ENCODE data around the gene SPARC. TPM values are rescaled to one million over a fixed set of nuclear protein-coding genes. Genes with fewer than 3 reads are reported as not detected.

Gene SPARC
- total RNA-seq, 1 experiment from 2014 or later: 320 TPM

DNA sequence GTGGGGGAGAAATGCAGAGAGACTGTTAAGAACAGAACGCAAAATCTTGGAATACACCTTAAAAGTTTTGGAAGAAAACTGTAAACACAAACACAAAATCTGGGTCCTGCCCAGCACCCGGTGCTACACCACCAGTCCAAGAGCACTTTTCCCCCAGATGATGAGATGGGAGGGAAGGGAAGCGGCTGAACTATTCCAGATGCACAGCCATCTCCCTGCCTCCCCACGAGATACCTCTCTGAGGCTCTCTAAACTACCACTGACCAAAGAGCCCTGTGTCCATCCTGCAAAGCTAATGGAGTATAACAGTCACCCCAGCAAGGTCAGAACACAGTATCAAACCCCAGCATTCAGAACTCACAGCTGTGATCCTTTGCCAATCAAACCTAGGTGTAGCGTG lies 8.0 kb downstream of the SPARC start:
- Histone ChIP-seq H3K4me2 (ENCODE audit: insufficient read depth, insufficient read length, low read length) (no peak overlapping the region), H2AK5ac (ENCODE audit: insufficient read length, low read length) (no peak overlapping the region), H3K9ac (ENCODE audit: extremely low read depth, insufficient read length, low read length) (no peak overlapping the region), H3K27ac (ENCODE audit: insufficient read length, low read depth, low read length) (no peak overlapping the region), H3K9me3 (ENCODE audit: control insufficient read depth, low read depth, low read length) (no peaks in the 10 kb centered on the region), H2BK5ac (ENCODE audit: insufficient read length, low read length) (no peak overlapping the region), H2AFZ (ENCODE audit: low read length) (no peak overlapping the region), H3K4me1 (ENCODE audit: insufficient read depth, low read length) (peaks cover 11% of the 10 kb centered on the region; the same call in 1 of the 2 replicates), H4K5ac (ENCODE audit: insufficient read length, low read depth, low read length) (no peak overlapping the region), H3K4ac (ENCODE audit: low read depth, low read length) (no peak overlapping the region), H2BK12ac (ENCODE audit: insufficient read length, low read depth, low read length) (no peak overlapping the region), H3K23me2 (ENCODE audit: insufficient read length, low read depth, low read length, poor library complexity, severe bottlenecking) (no peaks in the 10 kb centered on the region), H3K79me2 (ENCODE audit: insufficient read depth, low read length) (no peaks in the 10 kb centered on the region), H3K18ac (ENCODE audit: insufficient read length, low read depth, low read length) (no peak overlapping the region), H2BK20ac (ENCODE audit: low read depth, low read length, poor library complexity, severe bottlenecking) (no peak overlapping the region), H3K79me1 (ENCODE audit: insufficient read depth, low read depth, low read length, poor library complexity, severe bottlenecking) (no peaks in the 10 kb centered on the region), H3K23ac (ENCODE audit: insufficient read length, low read depth, low read length) (no peak overlapping the region), H3K27me3 (ENCODE audit: insufficient read depth, low read length) (no peaks in the 10 kb centered on the region), H4K20me1 (ENCODE audit: control insufficient read depth, insufficient read depth, insufficient read length) (no peaks in the 10 kb centered on the region), H4K8ac (replicated peaks; ENCODE audit: insufficient read length, low read depth, low read length) (no peak overlapping the region), H3T11ph (ENCODE audit: low read length) (no peak overlapping the region), H2BK15ac (ENCODE audit: low read depth, low read length) (no peak overlapping the region), H2BK120ac (ENCODE audit: low read depth, low read length, poor library complexity, severe bottlenecking) (no peak overlapping the region), H4K91ac (ENCODE audit: insufficient read length, low read depth, low read length) (no peak overlapping the region), H3K56ac (ENCODE audit: insufficient read length, low read depth, low read length) (no peak overlapping the region), H3K14ac (ENCODE audit: insufficient read depth, low read length) (no peak overlapping the region)
- no peak for DNase-seq
- H3K9me3 Mint-ChIP-seq: no peaks in the 10 kb centered on the region
- no peak overlapping the region for H3K4me3 Mint-ChIP-seq
- TF ChIP-seq, protein P1, sequence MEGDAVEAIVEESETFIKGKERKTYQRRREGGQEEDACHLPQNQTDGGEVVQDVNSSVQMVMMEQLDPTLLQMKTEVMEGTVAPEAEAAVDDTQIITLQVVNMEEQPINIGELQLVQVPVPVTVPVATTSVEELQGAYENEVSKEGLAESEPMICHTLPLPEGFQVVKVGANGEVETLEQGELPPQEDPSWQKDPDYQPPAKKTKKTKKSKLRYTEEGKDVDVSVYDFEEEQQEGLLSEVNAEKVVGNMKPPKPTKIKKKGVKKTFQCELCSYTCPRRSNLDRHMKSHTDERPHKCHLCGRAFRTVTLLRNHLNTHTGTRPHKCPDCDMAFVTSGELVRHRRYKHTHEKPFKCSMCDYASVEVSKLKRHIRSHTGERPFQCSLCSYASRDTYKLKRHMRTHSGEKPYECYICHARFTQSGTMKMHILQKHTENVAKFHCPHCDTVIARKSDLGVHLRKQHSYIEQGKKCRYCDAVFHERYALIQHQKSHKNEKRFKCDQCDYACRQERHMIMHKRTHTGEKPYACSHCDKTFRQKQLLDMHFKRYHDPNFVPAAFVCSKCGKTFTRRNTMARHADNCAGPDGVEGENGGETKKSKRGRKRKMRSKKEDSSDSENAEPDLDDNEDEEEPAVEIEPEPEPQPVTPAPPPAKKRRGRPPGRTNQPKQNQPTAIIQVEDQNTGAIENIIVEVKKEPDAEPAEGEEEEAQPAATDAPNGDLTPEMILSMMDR (conservative IDR thresholded peaks at IDR 0.05): no peak
- peaks cover 43 to 45% of the 10 kb centered on the region in 2 experiments for H3K4me1 Mint-ChIP-seq
- H3K27ac Mint-ChIP-seq: peak overlapping the region in 1 of 3 experiments; percentile 85; a peak in 3 of 7 replicates
- H3K36me3 Mint-ChIP-seq (ENCODE audit: insufficient read depth in 1 of 3, low read depth in 3 of 3): peaks cover 10 to 23% (median 21%) of the 10 kb centered on the region in 3 experiments; a peak in 6 of 7 replicates
- WGBS (ENCODE audit: extremely low coverage, insufficient read length, low lambda C conversion rate): no CpG with 5 or more reads among the region's 5 CpGs
- no peaks in the 10 kb centered on the region for H3K27me3 Mint-ChIP-seq (ENCODE audit: low read depth)

All from H9 (cell line).